HG02852 (cell line): Measurements from ENCODE around the gene PTCD2.

Source experiments
- ATAC-seq: cut with Tn5 transposase; IDR thresholded peaks from one replicate; pipeline ENCODE4 v1.9.1; 2021; ENCODE audit warnings: mild to moderate bottlenecking, moderate library complexity; ENCODE audit not compliant: unreplicated experiment

PTCD2 gene

GRCh38 chr5:72337159-72337558 is 17.0 kb downstream of the PTCD2 start:
- ATAC-seq = no peak

- no peak for ATAC-seq
These were observed 18.6 kb downstream of the PTCD2 start for GRCh38 chr5:72338689-72339209.

- ATAC-seq = no peak
These were observed 26.2 kb downstream of the PTCD2 start for GRCh38 chr5:72346398-72346797.

- ATAC-seq = no peak
These were observed 27.7 kb downstream of the PTCD2 start for GRCh38 chr5:72347801-72348308.

- no peak for ATAC-seq
These were observed 31.2 kb downstream of the PTCD2 start for GRCh38 chr5:72351376-72351775.

GRCh38 chr5:72352616-72353015 is 32.4 kb downstream of the PTCD2 start:
- no peak for ATAC-seq

- ATAC-seq = no peak
These were observed 32.9 kb downstream of the PTCD2 start for GRCh38 chr5:72353046-72353445.

GRCh38 chr5:72355706-72356299 is 35.6 kb downstream of the PTCD2 start:
- ATAC-seq = no peak

GRCh38 chr5:72356361-72356760 is 36.2 kb downstream of the PTCD2 start:
- ATAC-seq = no peak

GRCh38 chr5:72358925-72359324 is 38.8 kb downstream of the PTCD2 start:
- no peak for ATAC-seq

GRCh38 chr5:72359886-72360285 is 39.7 kb downstream of the PTCD2 start:
- no peak for ATAC-seq

GRCh38 chr5:72363166-72363802 is 43.1 kb downstream of the PTCD2 start:
- no peak for ATAC-seq

- ATAC-seq = no peak
These were observed 44.0 kb downstream of the PTCD2 start for GRCh38 chr5:72364171-72364570.

GRCh38 chr5:72364951-72365350 is 44.8 kb downstream of the PTCD2 start:
- no peak for ATAC-seq

GRCh38 chr5:72366324-72366976 is 46.3 kb downstream of the PTCD2 start:
- ATAC-seq = peak; percentile 71

GRCh38 chr5:72368271-72368670 is 48.1 kb downstream of the PTCD2 start:
- ATAC-seq = no peak

GRCh38 chr5:72369301-72369700 is 49.1 kb downstream of the PTCD2 start:
- no peak for ATAC-seq

GRCh38 chr5:72369711-72370110 is 49.5 kb downstream of the PTCD2 start:
- ATAC-seq = no peak

- ATAC-seq = no peak
These were observed 52.2 kb downstream of the PTCD2 start for GRCh38 chr5:72372331-72372730.

- no peak for ATAC-seq
These were observed 52.8 kb downstream of the PTCD2 start for GRCh38 chr5:72372923-72373322.

- no peak for ATAC-seq
These were observed 54.7 kb downstream of the PTCD2 start for GRCh38 chr5:72374844-72375243.

- ATAC-seq = no peak
These were observed 56.2 kb downstream of the PTCD2 start for GRCh38 chr5:72376381-72376780.
